HG03139 (cell line): ENCODE data around the gene OSTC.
"Not testable (repeated sequence)": the region's sequence is repeated elsewhere in the genome, so short reads cannot be mapped to it uniquely, and the experiment has no call there.

Experiments
- ATAC-seq: cut with Tn5 transposase; IDR thresholded peaks from one replicate; pipeline ENCODE4 v1.9.1; 2021; ENCODE audit not compliant: unreplicated experiment

Gene OSTC

GRCh38 chr4:108710578-108710977, 60.2 kb downstream of the OSTC start:
- not testable (repeated sequence) for ATAC-seq

GRCh38 chr4:108714880-108715279, 64.5 kb downstream of the OSTC start:
- no peak for ATAC-seq

- ATAC-seq: no peak
Measured at GRCh38 chr4:108716340-108716739, 65.9 kb downstream of the OSTC start.

GRCh38 chr4:108717386-108717785, 67.0 kb downstream of the OSTC start:
- ATAC-seq: no peak
